PFSK-1 (cell line): ENCODE data around the gene NOXO1.

Source experiments
- FOXP2 ChIP-seq: optimal IDR thresholded peaks from 2 replicates; pipeline ENCODE3; 2011; ENCODE audit warnings: borderline replicate concordance, control low read depth, inconsistent platforms; ENCODE audit not compliant: insufficient read depth; ENCODE audit errors: extremely low read length, extremely low read depth
- POLR2AphosphoS5 ChIP-seq: IDR thresholded peaks from 2 replicates; pipeline ENCODE4 v1.6.1; 2012; ENCODE audit warnings: low read depth, mild to moderate bottlenecking, control low read depth, low read length, moderate library complexity
- REST ChIP-seq, 2 experiments: IDR thresholded peaks; 2 replicates each; pipeline versions ENCODE4 v1.6.1 to v1.8.0; 2011 to 2012; ENCODE audit warnings: low read depth in 2 of 2, low read length in 2 of 2, control low read depth in 1 of 2, inconsistent platforms in 1 of 2, mild to moderate bottlenecking in 1 of 2, moderate library complexity in 1 of 2; ENCODE audit not compliant: insufficient read depth in 1 of 2
- SIN3A ChIP-seq: IDR thresholded peaks from 2 replicates; pipeline ENCODE4 v1.6.1; 2012; ENCODE audit warnings: mild to moderate bottlenecking, low read length, moderate library complexity, borderline replicate concordance; ENCODE audit not compliant: insufficient read depth
- TAF1 ChIP-seq: IDR thresholded peaks from 2 replicates; pipeline ENCODE4 v1.6.1; 2012; ENCODE audit warnings: low read length, control low read depth, borderline replicate concordance; ENCODE audit not compliant: insufficient read depth

NOXO1 gene

GRCh38 chr16:1974157-1975070, 6.9 kb downstream of the NOXO1 start:
- no peak for TF ChIP-seq FOXP2
- no peak for TF ChIP-seq TAF1
- no peak for TF ChIP-seq SIN3A
- no peak for TF ChIP-seq POLR2AphosphoS5
- no peak for TF ChIP-seq REST (IDR thresholded peaks at IDR 0.05; ENCODE audit: insufficient read depth in 1 of 2, low read depth in 2 of 2, low read length in 2 of 2)

- no peak for TF ChIP-seq REST (IDR thresholded peaks at IDR 0.05; ENCODE audit: insufficient read depth in 1 of 2, low read depth in 2 of 2, low read length in 2 of 2)
- no peak for TF ChIP-seq SIN3A
- no peak for TF ChIP-seq POLR2AphosphoS5
Measured at GRCh38 chr16:1973461-1974156, 7.7 kb downstream of the NOXO1 start.

- no peak for TF ChIP-seq FOXP2
- TF ChIP-seq TAF1: no peak
- no peak for TF ChIP-seq POLR2AphosphoS5
- no peak for TF ChIP-seq REST (IDR thresholded peaks at IDR 0.05; ENCODE audit: insufficient read depth in 1 of 2, low read depth in 2 of 2, low read length in 2 of 2)
- no peak for TF ChIP-seq SIN3A
Measured at GRCh38 chr16:1972490-1972877, 8.8 kb downstream of the NOXO1 start.

GRCh38 chr16:1971796-1972489, 9.3 kb downstream of the NOXO1 start, which contains the start of gene TBL3:
Gene TBL3 (plus strand): TSS chr16:1972053. CDS start chr16:1972165, 112 bp downstream.
- TF ChIP-seq TAF1 (peak; percentile 80; the same call in 1 of the 2 replicates), POLR2AphosphoS5 (peak; percentile 81), REST (IDR thresholded peaks at IDR 0.05; ENCODE audit: insufficient read depth in 1 of 2, low read depth in 2 of 2, low read length in 2 of 2) (peak in 1 of 2 experiments; percentile 29; a peak in 1 of 4 replicates), FOXP2 (peak; percentile 99), SIN3A (no peak)
